Choroid plexus epithelial cell (primary cell): ENCODE data around the gene ASCC2.

Experiments used
- DNase-seq: peaks from one replicate; pipeline ENCODE4 v3.0.0-alpha.2; 2010; ENCODE audit warnings: low read depth
- H3K4me3 ChIP-seq: 2 replicates; pipeline ENCODE4 v1.5.1; 2011; ENCODE audit warnings: low read depth, mild to moderate bottlenecking, control low read depth, low read length, moderate library complexity
- TF ChIP-seq, protein P1 (sequence below): conservative IDR thresholded peaks from 2 replicates; pipeline ENCODE4 v1.5.1; 2011; ENCODE audit warnings: low read depth, mild to moderate bottlenecking, control low read depth, inconsistent platforms, low read length, moderate library complexity

Gene ASCC2, protein sequence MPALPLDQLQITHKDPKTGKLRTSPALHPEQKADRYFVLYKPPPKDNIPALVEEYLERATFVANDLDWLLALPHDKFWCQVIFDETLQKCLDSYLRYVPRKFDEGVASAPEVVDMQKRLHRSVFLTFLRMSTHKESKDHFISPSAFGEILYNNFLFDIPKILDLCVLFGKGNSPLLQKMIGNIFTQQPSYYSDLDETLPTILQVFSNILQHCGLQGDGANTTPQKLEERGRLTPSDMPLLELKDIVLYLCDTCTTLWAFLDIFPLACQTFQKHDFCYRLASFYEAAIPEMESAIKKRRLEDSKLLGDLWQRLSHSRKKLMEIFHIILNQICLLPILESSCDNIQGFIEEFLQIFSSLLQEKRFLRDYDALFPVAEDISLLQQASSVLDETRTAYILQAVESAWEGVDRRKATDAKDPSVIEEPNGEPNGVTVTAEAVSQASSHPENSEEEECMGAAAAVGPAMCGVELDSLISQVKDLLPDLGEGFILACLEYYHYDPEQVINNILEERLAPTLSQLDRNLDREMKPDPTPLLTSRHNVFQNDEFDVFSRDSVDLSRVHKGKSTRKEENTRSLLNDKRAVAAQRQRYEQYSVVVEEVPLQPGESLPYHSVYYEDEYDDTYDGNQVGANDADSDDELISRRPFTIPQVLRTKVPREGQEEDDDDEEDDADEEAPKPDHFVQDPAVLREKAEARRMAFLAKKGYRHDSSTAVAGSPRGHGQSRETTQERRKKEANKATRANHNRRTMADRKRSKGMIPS

DNA sequence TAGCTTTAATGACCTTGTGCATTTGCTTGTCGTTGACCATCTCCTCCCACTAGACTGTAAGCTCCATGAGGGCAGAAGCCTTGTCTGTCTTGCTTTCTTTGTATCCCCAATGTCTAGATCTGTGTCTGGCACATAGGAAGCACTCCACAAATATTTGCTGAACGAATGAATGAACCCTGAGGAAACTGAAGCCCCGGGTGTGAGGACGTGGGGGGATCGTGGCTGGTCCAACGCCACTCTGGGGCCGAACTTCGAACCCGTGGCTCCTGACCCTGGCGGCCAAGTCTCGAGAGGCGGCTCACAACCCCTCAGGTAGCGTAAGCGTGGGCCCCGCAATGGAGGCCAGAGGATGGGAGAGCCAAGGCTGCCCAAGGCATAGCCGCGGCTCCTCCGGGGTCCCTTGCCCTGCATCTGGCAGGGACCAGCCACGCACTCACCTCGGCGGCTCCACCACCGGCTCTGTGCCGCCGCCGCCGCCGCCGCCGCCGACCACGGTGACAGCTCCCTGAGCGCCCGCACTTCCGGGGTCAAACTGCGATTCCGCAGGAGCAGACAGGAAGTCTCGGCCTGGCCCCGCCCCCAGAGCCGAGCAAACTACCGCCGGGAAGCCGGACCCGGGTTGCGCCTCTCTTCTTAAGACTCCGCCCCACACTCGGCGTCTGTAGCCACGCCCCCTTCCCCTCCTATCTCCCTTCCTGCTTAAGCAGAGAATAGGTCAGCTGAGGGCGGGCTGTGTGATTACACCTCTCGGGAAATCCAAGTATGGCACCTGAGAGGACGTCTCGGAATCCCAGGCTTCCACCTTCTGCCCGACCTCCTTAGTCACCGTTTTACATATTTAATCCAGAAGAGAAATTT is at the start of gene ASCC2:
ASCC2 (minus strand) TSS at position 534 of the 858 bp plus-strand sequence. CDS start 5,949 bp downstream, outside the sequence.
- peak within 1 kb of the TSS; percentile 92 for H3K4me3 ChIP-seq
- TF ChIP-seq, protein P1, sequence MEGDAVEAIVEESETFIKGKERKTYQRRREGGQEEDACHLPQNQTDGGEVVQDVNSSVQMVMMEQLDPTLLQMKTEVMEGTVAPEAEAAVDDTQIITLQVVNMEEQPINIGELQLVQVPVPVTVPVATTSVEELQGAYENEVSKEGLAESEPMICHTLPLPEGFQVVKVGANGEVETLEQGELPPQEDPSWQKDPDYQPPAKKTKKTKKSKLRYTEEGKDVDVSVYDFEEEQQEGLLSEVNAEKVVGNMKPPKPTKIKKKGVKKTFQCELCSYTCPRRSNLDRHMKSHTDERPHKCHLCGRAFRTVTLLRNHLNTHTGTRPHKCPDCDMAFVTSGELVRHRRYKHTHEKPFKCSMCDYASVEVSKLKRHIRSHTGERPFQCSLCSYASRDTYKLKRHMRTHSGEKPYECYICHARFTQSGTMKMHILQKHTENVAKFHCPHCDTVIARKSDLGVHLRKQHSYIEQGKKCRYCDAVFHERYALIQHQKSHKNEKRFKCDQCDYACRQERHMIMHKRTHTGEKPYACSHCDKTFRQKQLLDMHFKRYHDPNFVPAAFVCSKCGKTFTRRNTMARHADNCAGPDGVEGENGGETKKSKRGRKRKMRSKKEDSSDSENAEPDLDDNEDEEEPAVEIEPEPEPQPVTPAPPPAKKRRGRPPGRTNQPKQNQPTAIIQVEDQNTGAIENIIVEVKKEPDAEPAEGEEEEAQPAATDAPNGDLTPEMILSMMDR: no peak

DNA sequence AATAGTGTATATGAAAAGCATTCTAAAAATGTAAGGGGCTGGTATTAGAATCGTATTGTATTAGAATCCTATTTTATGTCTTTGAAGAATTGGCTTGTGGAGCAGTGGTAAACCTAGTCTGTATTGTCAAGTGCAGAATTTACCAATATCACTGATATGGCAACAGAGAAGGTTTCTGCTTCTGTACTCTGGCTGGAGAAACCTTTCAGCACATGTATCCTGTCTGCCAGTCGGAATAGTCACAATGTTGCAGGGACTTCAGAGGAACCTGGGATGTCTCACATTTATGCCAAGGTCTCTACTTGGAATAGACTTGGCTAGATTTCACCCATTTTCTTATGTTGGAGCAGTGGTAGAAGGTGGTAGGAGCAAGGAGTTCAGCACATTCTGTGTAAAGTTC is 49.3 kb upstream of the ASCC2 start:
- TF ChIP-seq, protein P1: no peak
- no peak overlapping the region for H3K4me3 ChIP-seq
- no peak for DNase-seq

More for the DNA sequence above, at the start of gene ASCC2:
- DNase-seq: peak; percentile 96

DNA sequence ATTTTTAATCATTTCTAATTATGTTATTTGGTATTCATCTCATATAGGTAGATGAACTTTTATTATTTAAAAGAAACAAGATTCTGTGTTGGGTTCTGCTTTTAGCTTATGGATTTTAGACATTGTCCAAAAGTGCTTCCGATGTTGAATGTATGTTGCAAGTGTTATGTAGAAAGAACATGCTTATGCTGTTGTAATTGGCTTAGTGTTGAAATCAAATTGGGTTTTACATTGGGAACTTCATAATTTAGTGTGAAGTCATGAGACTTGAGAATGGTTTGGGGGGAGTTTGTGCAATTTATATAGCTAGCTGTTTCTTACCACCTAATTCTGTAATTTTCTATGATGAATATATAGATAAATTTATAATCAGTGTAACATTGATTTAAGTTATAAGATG is 48.5 kb upstream of the ASCC2 start:
- TF ChIP-seq, protein P1: no peak
- no peak for DNase-seq
- H3K4me3 ChIP-seq: no peak overlapping the region

DNA sequence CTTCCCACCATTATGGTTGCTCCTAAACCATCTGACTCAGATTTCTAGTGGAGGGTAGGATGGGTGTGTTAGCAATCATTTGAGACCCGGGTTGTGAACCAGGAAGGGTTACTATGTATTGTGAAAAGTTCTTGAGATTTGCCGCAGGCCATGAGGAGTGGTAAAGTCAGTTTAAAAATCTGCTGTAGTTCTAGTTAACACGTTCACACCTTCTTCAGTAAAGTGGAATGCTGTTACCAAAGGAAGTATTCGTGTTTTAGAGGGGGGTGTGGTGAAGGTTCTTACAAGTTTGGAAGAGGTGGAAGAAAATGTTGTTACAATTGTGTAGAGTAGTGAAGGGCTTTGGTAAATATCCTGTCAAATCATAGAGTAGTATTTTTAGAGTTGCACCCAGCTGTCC is 47.5 kb upstream of the ASCC2 start:
- no peak for DNase-seq
- H3K4me3 ChIP-seq: no peak overlapping the region
- TF ChIP-seq, protein P1: no peak

DNA sequence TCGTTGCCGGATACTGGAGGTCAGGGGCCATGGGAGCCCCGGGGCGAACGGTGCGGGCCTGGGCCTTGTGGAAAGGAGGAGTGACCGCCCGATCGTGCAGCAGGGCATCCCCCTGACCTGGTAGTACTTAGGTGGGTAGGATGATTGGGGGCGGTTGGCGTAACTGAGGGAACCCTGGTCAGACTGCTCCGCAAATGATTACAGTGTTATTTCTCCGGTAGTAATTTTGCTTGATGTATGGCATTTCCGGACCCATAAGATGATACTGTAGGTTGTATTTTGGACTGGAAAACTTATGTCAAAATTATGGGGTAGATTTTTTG is 45.7 kb upstream of the ASCC2 start:
- H3K4me3 ChIP-seq: peak overlapping the region; percentile 98
- no peak for DNase-seq
- TF ChIP-seq, protein P1: no peak

DNA sequence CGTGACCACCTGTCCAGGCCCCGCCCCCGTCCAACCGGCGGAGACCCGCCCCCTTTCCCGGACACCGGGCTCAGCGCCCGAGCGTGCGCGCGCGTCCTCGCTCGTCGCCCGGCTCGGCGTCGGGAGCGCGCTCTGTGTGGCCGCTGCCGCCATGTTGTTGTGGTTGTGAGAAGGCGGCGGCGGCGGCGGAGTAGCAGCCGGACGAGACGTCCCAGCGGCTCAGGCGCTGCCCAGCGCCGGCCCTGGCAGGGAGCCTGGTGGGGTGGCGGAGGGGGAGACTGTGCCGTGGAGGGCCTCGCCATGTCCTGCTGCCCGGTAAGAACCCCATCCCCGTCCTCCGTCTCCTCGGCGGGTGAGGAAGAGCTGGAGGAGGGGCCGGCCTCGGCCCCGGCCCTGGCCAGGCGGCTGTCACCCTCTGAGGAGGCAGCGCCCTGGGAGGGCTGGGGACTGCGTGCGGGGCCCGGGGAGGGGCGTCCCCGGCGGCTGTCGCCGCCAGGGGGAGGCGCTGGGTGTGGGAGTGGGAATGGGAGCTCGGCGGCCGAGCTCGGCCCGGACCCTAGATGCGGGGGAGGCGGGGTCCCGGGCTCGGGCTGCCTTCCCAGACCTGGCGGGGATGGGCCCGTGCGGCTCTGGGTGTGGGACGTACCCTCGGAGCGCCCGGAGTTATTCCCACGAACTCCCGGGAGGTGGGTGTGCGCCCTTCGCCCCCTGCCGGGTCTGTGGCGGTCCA is 45.1 kb upstream of the ASCC2 start, which contains the start of gene MTMR3:
MTMR3 (plus strand) TSS at position 130 of the 730 bp plus-strand sequence. CDS start 87,886 bp downstream, outside the sequence.
- TF ChIP-seq, protein P1: no peak
- peak; percentile 93 for DNase-seq
- H3K4me3 ChIP-seq: peak within 1 kb of the TSS; percentile 98
